NCI-H1417 treated with DMSO at 0.1 percent for 48 hours (cell line): ENCODE results near the gene ZNF286A.
"Not testable (repeated sequence)": the region's sequence is repeated elsewhere in the genome, so short reads cannot be mapped to it uniquely, and the experiment has no call there.

Experiments
- DNase-seq: peaks from one replicate; lab custom pipeline; 2025; lab: John Stamatoyannopoulos, UW

Gene ZNF286A

DNA sequence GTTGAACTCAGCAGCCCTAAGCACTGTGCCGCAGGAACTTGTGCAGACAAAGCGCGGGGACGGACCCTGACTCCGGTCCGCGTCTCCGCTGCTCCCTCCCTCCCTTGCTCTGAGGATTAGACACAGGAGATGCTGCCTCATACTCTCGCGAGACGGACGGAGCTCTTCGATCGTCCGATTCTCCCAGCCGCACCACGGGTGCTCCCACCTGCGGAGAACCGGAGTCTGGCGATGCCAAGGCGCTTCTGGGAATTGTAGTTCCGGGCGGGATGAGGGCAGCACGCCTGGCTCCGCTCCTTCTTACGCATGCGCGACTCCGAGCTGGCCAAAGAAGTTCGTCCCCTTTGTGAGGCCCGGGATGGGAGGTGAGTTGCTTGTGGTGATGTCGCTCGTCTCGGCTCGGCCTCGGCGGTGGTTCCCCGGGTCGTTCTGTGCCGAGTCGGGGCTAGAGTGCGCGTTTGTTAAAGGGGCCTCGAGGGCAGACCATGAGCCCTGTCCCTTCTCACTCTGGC, at the start of gene ZNF286A:
TSS of gene ZNF286A (plus strand) at position 340 of the 512 bp plus-strand sequence. CDS start 578 bp downstream, outside the sequence.
- peak; percentile 92 for DNase-seq

DNA sequence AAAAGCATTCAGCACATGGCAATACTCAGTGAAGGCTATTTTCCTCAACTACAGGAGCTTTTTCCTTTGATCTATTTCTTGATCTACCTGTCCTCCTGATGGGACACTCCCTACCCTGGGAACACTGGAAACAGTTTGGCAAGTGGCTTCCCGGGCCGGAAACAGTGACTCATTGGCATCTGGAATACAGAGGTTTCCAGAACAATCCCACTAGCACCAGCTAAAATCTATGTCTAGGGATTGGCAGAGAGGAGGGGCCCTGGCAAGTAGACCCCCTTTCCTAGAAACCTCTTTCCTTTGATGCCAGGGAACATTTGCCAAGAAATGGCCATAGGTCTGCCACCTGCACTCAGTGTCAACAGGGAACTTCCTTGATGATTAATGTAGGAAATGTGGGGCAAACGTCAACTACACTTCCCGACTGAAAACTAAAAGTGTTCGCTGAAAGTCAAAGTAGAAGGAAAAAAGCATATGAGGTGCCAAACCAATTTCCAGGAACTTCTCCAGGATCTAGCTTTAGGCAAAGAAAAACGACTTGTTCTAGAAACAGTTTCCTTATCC, 49.6 kb upstream of the ZNF286A start:
- DNase-seq, result no peak

DNA sequence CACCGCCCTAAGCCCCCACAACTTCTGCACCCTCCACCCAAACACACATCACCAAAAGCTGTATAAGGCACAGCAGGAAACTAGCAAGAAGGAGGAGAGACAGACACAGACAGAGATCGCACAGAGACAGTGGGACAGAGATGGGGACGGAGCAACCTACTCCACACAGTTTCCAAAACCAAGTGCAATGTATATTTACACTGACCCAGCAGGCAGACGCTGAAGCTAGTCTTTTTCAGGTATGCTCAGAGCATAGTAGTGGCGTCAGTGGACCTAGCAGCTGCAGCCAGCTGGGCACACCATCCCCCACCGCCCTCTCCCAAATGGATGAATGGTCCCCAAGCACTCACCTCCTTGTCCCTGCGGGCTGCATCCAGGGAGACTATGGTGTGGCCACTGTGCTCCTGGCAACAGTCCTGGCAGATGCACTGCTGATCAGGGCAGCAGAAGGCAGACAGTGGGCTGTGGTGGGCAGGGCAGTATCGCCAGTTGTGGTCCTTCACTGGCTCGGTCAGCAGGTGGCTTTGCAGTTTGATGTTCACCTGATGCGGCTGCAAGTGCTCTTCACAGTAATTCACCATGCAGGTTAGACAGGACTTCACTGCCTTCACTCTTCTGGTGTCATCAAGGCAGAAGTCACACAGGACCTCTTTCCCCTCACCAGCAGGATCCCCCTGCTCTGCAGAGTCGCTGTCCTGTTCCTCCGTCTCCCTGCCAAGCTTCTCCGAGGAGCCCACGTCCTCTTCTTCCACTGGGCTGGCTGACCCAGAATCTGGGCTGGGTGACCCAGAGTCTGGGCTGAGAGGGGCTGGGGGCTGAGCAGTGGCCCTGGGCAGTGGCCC, 48.6 kb upstream of the ZNF286A start:
- DNase-seq, result no peak

DNA sequence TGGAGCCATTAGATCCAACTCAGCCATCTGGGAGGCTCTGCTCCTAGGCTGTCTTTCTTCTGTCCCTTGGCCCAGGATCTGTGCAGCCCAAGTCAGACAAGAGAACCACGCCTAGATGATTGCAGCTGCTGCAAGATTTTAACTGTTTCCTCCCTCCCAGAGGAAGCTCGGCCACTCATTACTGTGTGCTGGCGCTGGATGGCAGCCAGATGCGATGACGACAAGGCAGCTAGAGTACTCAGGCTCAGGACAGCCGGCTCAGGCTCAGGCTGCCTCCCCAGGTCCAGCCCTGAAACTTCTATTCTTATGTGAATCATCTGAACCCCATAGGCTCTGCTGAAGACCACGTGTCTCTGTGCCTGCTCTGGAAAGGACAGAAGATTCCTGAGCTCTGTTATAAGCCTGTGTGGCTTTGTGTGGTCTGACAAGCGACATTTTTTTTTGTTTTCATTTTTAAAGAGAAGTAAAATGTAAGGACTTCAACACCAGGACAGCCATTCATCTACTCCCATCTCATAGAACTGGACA, 47.9 kb upstream of the ZNF286A start:
- DNase-seq, result no peak

DNA sequence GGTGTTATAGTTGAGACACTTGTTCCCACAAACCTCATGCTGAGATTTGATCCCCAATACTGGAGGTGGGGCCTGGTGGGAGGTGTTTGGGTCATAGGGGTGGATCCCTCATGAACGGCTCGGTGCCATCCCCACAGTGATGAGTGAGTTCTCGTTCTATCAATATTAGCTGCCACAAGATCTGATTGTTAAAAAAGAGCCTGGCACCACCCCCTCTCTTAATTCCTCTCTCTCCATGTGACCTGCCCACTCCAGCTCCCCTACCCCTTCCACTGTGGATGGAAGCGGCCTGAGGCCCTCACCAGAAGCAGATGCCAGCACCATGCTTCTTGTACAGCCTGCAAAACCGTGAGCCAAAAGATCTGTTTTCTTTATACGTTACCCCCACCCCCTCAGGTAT, 46.6 kb upstream of the ZNF286A start:
- DNase-seq, result no peak

DNA sequence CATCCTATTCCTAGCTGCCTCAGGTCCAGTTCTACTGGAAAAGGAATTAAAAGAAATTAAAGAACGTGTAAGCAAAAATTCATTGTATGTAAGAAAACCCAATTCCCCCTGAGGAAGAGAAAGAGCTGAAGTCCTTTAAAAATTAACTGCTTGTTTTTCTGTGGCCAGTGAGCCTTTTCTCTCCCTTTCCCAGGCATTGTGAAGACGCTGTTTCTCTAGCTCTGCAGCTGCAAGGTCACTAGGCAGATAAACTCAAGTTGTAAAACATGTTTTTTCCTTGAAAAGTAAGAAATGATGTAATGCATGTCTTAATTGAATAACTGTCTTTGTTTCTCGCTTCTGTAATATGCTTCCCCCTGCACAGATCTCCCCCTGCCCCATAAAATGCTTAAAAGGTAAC, 45.2 kb upstream of the ZNF286A start:
- not testable (repeated sequence) for DNase-seq

DNA sequence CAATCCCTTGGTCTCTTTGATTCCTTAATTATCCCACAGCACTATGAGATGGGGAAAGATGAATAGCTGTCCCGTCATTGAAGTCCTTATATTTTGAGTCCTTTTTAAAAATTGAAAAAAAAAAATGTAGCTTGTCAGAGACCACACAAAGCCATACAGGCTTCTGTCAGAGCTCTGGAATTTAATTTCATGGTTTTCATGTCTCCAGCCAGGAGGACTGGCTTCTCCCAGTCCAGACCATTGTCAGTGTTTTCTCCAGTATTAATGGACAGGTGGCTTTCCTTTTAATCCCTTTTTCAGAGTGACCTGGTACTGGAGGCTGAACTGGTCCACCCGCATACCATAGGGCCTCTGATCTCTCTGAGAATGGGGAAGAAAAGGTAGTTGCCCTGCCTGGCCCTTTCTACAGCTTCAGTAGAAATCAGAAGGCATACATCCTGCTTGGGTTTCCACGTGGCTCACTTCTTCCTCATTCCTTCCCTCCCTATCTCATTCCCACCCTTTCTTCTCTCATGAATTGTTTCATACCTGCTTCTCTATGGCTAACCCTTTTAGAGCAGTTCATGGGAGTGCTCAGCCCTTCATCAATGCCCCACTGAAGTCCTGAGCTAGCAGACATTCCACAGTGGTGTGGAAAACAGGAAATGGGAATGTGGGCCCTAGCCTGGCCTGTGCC, 44.5 kb upstream of the ZNF286A start:
- no peak for DNase-seq

DNA sequence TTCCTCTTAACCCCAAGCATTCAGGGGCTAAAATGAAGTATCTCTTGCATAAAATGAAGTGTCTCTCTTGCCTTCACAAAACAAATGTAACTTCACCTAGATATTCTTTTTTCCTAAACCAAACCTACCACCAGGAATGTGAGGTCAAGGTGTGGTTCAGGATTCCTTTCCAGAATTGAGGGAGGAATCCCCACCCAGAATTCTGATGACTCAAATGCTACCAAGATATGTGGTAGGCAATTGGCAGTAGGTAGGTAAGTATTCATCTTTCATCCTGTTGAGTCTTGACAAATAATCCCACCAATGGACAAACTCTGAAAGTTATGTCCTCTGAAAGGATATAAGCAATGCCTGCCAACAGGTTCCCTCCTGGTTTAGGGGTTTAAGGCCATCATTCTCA, 41.7 kb upstream of the ZNF286A start:
- DNase-seq, result no peak

DNA sequence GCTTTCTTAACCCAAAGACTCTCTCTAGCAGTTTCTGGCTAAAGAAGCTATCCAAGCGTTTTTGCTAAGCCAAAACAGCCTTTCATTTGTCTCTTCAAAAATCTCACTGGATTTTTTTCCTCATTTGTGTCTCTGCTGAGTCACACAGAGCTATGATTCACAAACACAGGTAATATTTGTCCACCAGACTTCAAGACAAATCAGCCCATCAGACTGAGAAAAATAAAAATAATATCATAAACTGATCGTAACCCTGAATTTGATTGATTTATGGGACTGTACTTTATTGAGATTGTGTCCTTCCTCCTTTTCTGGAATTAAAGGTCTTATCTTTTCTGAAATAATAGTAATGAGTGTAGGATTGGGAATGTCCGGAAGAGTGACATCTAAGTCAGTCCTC, 41.3 kb upstream of the ZNF286A start:
- DNase-seq, result no peak

DNA sequence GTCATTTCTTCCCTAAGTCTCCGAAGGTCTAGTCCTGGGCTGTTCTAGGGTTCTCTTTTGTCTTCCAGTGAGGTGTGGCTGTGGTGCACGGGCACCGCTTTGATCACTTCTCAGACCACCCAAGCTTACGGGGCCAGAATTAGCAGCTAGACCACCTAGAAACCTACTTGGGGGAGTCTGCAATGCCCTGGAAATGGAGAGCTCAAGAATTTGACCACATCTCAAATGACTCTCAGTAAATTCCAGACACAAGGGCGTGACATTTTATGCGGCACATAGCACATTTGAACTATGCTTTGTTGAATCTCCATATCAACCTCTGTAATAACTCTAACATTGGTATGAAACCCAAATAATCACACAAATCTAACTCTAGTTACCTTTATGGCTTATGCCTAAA, 40.3 kb upstream of the ZNF286A start:
- no peak for DNase-seq

DNA sequence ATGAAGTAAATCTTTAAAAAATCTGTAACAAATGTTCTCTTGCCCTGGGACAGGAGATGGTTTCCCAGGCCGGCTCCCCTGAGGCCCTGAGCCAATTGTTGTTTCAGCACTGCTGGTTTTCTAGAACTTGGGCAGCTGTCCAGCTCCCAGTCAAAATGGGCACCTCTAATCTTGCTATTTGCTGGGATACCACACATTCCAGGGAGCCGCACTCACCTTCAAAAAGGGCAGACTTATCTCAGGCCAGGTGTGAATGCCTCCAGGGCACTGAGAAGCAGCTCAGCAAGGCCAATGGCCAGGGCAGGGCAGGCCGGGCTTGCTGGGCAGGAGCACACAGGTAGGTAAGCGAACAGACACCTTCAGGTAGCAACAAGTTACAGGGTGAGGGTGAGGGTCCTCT, 39.9 kb upstream of the ZNF286A start:
- DNase-seq, result no peak

DNA sequence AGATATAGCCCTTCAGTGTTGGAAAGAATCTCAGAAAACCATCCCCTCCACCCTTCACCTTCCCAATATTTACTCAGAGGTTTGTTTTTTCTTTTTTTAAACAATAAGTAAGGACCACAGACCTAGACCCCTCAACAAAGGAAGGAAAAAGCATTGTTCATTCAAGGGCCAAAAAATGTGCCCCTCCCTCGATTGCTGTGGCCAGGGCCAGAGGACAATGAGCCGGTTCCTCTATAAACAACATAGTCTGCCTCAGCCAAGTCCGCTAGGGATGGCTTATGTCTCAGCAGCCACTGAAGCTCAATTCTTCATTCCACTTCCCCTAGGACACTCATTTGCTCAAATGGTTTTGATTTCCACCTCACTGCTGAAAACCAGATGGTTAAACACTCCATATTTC, 39.5 kb upstream of the ZNF286A start:
- DNase-seq, result no peak

DNA sequence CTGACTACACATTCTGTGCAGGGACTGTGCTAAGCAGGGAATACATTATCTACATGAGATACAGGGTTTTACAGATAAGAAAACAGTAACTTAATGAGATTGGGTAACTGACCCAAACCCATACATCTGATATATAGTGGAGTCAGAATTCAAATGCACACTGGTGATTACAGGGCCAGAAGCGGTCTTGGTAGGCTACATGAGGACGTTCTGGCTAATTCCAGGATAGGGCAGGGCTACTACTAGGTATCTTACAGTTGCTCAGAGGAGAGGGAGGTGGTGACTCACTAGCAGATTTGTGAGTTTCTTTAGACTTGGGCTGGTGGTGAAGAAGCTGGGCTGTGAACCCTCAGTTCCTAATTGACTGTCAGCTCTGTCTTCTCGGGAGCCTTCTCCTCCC, 36.9 kb upstream of the ZNF286A start:
- DNase-seq, result no peak

DNA sequence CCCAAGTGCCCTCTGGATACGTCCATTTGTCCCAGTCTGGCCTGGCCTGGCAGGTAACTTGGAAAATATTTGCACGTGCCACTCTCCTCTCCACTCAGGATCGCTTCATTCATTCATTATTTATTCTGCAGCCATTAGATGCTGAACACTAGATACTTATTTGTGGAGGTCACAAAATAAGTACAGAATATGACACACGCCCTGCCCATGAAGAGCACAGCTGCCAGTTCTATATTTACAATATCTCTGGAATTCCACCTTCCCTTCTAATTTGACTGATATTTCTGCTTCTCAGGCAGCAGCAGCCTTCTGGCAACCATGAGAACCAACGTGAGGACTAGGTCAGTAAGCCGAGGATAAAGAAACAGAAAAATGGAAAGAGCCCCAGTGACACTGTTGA, 36.4 kb upstream of the ZNF286A start:
- no peak for DNase-seq

DNA sequence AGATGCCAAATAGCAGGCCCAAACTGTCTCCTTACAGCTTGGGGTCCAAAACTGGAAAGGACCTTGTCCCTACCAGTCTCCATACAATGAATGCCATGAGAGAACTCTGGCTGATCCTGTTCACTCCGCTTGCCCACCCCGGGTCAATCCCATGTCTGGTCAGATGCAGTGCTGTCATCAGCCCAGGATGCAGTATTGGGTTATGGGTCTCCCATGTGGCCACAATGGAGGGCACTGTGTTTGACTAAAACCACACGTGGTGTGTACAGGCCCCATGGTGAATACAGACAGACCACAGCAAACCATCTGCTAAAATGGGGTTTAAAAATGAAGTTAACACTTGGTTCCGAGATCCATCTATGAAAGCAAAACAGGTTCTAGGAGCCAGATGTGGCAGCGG, 35.9 kb upstream of the ZNF286A start:
- no peak for DNase-seq

DNA sequence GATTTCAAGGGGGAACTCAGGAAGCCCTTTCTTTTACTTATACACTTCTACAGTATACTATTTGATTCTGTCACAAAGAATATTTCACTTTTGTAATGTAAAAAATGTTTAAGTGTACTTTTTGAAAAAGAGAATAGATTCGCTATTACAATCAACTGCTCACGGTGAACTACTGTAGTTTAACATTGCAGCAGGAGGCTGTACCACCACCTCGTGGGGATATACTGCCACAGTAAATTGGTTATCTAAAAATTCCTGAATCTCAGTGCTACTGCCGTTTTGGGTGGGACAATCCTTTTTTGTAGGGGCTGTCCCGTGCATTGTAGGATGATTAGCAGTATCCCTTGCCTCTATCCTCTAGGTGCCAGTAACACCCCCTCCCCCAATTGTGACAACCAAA, 30.0 kb upstream of the ZNF286A start:
- not testable (repeated sequence) for DNase-seq

DNA sequence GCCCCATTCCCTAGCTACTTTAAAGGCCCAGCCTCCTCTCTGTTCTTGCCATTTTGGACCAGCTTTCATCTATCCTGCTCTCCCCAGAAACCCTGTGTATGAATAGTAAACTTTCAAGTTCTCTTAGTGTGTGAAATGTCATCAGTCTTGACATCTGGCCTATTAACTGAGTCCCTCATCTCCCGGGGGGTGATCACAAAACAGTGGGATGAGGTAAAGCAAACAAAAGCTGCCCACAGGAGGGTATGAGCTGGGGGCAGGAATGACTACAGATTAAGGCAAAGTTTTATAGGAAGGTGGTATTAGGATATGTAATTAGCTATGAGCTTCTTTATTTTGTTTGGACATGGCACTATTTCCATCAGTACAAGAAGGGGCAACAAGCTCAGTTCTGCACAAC, 24.9 kb upstream of the ZNF286A start:
- not testable (repeated sequence) for DNase-seq

DNA sequence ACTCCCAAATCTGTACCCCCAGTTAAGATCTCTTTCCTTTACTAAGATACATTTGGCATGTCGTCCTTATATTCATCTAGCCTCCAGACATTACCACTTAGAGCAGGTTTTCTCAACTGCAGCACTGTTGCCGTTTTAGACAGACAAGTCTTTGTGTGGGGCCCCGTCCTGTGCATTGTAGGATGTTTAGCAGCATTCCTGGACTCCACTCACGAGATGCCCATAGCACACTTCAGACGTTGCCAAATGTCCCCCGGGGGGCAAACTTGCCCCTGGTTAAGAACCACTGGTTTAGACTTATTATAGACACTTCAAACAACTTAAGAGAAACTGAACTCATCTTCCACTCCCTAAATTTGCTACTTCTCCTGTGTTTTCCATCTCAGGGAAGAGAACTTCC, 23.6 kb upstream of the ZNF286A start:
- DNase-seq, result not testable (repeated sequence)

DNA sequence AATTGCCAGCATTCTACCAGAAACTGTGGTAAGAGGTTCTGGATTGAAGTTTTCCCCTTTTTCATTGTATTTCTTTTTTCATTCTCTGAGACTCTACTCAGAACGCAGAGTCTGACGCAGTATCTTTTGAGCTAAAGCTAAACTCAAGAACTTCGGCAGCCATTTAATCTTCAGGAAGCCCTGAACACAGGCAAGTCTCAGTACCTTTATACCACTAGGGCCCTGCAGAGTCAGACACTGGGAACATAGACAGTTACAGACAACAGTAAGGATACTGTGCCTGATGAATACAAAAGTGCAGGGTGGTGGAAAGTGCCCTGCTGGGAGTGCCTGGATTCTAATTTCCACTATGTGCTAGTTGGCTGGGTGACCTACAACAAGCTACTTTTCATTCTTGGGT, 16.4 kb upstream of the ZNF286A start:
- DNase-seq, result not testable (repeated sequence)

DNA sequence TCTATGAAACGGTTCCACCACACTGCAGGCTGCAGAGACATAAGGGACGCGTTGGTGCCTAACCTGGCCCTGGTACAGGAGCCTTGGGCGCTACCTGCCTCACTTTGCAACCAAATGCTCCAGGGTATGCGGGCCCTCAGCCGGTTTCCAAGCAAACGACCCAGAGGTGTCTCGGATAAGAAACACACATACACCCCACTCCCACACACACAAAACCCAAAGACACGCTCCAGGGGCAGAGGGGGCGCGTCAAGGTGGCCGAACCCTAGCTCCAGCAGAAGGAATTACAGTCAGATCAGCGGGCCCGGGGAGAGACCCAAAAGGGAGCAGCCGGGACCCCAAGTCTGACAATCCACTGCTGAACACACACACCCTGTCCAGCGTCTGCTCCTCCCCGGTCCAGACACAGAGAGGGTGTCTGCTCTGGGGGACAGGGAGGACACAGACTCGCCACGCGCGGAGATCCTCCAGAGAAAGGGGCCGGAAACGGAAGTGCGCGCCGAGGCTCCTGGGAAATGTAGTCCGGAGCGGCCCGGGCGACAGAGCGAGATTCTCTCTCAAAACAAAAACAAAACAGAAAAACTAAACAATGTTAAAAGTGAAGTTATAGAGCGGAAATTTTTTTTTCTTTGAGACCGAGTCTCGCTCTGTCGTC, 15.6 kb upstream of the ZNF286A start, which contains the start of gene TRIM16:
TSS of gene TRIM16 (minus strand) at position 488 of the 655 bp plus-strand sequence. CDS start 32,702 bp downstream, outside the sequence.
- not testable (repeated sequence) for DNase-seq

DNA sequence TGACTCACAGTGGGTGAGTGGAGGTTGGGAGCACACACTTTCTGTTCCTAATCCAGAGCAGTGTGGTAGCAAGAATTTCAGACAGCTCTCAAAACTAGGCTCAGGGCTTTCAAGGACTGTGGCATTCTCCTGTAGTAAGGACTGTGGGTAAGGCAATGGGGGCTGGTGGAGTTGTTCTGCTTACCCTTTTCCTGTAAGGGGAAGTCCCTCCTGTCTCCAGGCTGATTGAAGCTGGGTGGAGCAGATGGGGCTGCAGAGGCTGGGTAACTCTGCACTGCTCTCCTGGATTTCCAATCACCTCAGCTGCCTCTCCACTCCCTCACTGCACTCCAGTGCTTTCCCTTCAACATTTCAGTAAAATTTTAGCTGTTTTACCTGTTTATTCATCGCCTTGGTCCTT, 12.1 kb upstream of the ZNF286A start:
- not testable (repeated sequence) for DNase-seq

DNA sequence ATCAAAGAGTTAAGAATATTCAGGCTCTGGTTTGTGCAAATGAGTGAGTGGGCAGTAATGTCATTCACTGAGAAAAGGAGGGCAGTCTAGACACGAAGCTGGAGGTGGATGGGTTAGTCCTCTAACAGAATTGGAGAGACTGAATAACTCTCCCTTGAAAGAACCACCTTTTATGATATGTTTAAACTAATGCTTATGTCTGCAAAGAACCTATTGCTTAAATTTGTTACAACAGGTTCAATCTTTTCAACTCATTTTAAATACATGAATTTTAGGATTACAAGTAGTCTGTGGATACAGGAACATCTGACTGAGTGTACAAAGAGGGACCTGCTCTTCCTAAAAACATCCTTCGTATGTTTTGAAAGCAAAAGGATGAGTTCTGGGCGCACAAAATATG, 585 bp upstream of the ZNF286A start:
- DNase-seq, result not testable (repeated sequence)
